Measurements from ENCODE around the gene ACAA2. TPM values are rescaled to one million over a fixed set of nuclear protein-coding genes. Genes with fewer than 3 reads are reported as not detected.
"Not testable (repeated sequence)": the region's sequence is repeated elsewhere in the genome, so short reads cannot be mapped to it uniquely, and the experiment has no call there.

The ACAA2 gene
- total RNA-seq, 1 experiment from 2014 or later: 33.7 TPM

DNA sequence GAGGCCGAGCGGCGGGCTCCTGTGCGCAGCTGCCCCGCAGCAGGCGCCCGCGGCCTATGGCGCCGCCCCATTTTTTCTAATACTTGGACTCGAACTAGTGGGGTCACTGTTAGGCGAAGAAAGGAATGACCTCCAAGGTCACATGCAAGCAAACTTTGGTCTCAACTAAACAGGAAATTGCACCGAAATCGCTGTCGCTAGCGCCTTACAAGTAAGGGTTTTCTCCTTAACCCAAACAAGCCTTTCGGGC lies 339 bp downstream of the ACAA2 start:
- Histone ChIP-seq H3K9me3 (ENCODE audit: insufficient read depth, low read depth) (no peaks in the 10 kb centered on the region), H3K79me2 (ENCODE audit: low read depth) (peaks cover 17% of the 10 kb centered on the region; the same call in 1 of the 2 replicates), H3K4me3 (peak overlapping the region; percentile 77), H3F3A (ENCODE audit: insufficient read depth, low read depth) (peaks cover 5% of the 10 kb centered on the region; the same call in 1 of the 2 replicates), H2AFZ (peak overlapping the region; percentile 97), H3K27me3 (ENCODE audit: insufficient read depth, low read depth) (no peaks in the 10 kb centered on the region), H3K4me2 (peak overlapping the region; percentile 94), H4K20me1 (ENCODE audit: insufficient read depth) (no peaks in the 10 kb centered on the region), H3K36me3 (ENCODE audit: low read depth) (no peaks in the 10 kb centered on the region), H3K4me1 (replicated peaks; ENCODE audit: insufficient read depth) (peaks cover 23% of the 10 kb centered on the region), H3K9me2 (ENCODE audit: insufficient read depth) (no peaks in the 10 kb centered on the region), H3K27ac (peak overlapping the region; percentile 72)
- TSS peak; percentile 76 for BruUV-seq (replicated peaks)
- ChIA-PET POLR2A (ENCODE audit: unreplicated experiment) (interaction anchor here (0.7 kb wide), 1 partner anchor 316 kb away, joined by 4 read pairs; no protein-coding TSS in a partner anchor), CTCF (no interaction called here)
- TF ChIP-seq, protein P1, sequence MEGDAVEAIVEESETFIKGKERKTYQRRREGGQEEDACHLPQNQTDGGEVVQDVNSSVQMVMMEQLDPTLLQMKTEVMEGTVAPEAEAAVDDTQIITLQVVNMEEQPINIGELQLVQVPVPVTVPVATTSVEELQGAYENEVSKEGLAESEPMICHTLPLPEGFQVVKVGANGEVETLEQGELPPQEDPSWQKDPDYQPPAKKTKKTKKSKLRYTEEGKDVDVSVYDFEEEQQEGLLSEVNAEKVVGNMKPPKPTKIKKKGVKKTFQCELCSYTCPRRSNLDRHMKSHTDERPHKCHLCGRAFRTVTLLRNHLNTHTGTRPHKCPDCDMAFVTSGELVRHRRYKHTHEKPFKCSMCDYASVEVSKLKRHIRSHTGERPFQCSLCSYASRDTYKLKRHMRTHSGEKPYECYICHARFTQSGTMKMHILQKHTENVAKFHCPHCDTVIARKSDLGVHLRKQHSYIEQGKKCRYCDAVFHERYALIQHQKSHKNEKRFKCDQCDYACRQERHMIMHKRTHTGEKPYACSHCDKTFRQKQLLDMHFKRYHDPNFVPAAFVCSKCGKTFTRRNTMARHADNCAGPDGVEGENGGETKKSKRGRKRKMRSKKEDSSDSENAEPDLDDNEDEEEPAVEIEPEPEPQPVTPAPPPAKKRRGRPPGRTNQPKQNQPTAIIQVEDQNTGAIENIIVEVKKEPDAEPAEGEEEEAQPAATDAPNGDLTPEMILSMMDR (conservative IDR thresholded peaks at IDR 0.05): no peak
- no peak for TF ChIP-seq EZH2 (IDR thresholded peaks at IDR 0.05; ENCODE audit: low read depth)
- DNase-seq: peak in 1 of 2 experiments; percentile 9
- intact Hi-C loops (cut with micrococcal nuclease; ENCODE audit: unreplicated experiment): loop anchor here (5.0 kb wide), 1 partner anchor 34 kb away; no protein-coding TSS in a partner anchor

GRCh38 chr18:49812286-49813068 lies 856 bp downstream of the ACAA2 start:
- H3K79me2 ChIP-seq (ENCODE audit: low read depth): peaks cover 17% of the 10 kb centered on the region; the same call in 1 of the 2 replicates
- H3K36me3 ChIP-seq (ENCODE audit: low read depth): no peaks in the 10 kb centered on the region
- H3K27me3 ChIP-seq (ENCODE audit: insufficient read depth, low read depth): no peaks in the 10 kb centered on the region
- H3F3A ChIP-seq (ENCODE audit: insufficient read depth, low read depth): peaks cover 5% of the 10 kb centered on the region; the same call in 1 of the 2 replicates
- ChIA-PET CTCF (no interaction called here), POLR2A (ENCODE audit: unreplicated experiment) (interaction anchor here (0.7 kb wide), 1 partner anchor 315 kb away, joined by 4 read pairs; no protein-coding TSS in a partner anchor)
- H3K27ac ChIP-seq: peak overlapping the region; percentile 72
- intact Hi-C loops (cut with micrococcal nuclease; ENCODE audit: unreplicated experiment): loop anchor here (5.0 kb wide), 1 partner anchor 35 kb away; no protein-coding TSS in a partner anchor
- peak overlapping the region; percentile 94 for H3K4me2 ChIP-seq
- peak overlapping the region; percentile 97 for H2AFZ ChIP-seq
- no peaks in the 10 kb centered on the region for H4K20me1 ChIP-seq (ENCODE audit: insufficient read depth)
- TF ChIP-seq, protein P1 (conservative IDR thresholded peaks at IDR 0.05): no peak
- no peak for TF ChIP-seq EZH2 (IDR thresholded peaks at IDR 0.05; ENCODE audit: low read depth)
- BruUV-seq (replicated peaks): no TSS peak
- DNase-seq: no peak
- H3K9me2 ChIP-seq (ENCODE audit: insufficient read depth): no peaks in the 10 kb centered on the region
- peak overlapping the region; percentile 77 for H3K4me3 ChIP-seq
- H3K9me3 ChIP-seq (ENCODE audit: insufficient read depth, low read depth): no peaks in the 10 kb centered on the region
- H3K4me1 ChIP-seq (replicated peaks; ENCODE audit: insufficient read depth): peaks cover 23% of the 10 kb centered on the region

- H3K27ac ChIP-seq: no peak overlapping the region
- H4K20me1 ChIP-seq (ENCODE audit: insufficient read depth): no peaks in the 10 kb centered on the region
- peaks cover 5% of the 10 kb centered on the region; the same call in 1 of the 2 replicates for H3F3A ChIP-seq (ENCODE audit: insufficient read depth, low read depth)
- no peaks in the 10 kb centered on the region for H3K9me3 ChIP-seq (ENCODE audit: insufficient read depth, low read depth)
- no peaks in the 10 kb centered on the region for H3K27me3 ChIP-seq (ENCODE audit: insufficient read depth, low read depth)
- DNase-seq: no peak
- no peak overlapping the region for H2AFZ ChIP-seq
- ChIA-PET POLR2A (ENCODE audit: unreplicated experiment) (interaction anchor here (0.6 kb wide), 1 partner anchor 28 kb away, joined by 8 read pairs; no protein-coding TSS in a partner anchor), CTCF (interaction anchor here (0.6 kb wide), 2 partner anchors 48 to 379 kb away, joined by 3 to 8 read pairs; no protein-coding TSS in a partner anchor)
- H3K79me2 ChIP-seq (ENCODE audit: low read depth): peaks cover 19% of the 10 kb centered on the region; the same call in 1 of the 2 replicates
- H3K4me1 ChIP-seq (replicated peaks; ENCODE audit: insufficient read depth): peaks cover 23% of the 10 kb centered on the region
- H3K36me3 ChIP-seq (ENCODE audit: low read depth): no peaks in the 10 kb centered on the region
- no peak for TF ChIP-seq EZH2 (IDR thresholded peaks at IDR 0.05; ENCODE audit: low read depth)
- TF ChIP-seq, protein P1 (conservative IDR thresholded peaks at IDR 0.05): no peak
- intact Hi-C loops (cut with micrococcal nuclease; ENCODE audit: unreplicated experiment): loop anchor here (5.0 kb wide), 1 partner anchor 36 kb away; no protein-coding TSS in a partner anchor
- peak overlapping the region; percentile 94 for H3K4me2 ChIP-seq
- BruUV-seq (replicated peaks): no TSS peak
- H3K4me3 ChIP-seq: 0 out of 2 replicates have a peak overlapping the region, but pooled peaks have one; percentile 77
- no peaks in the 10 kb centered on the region for H3K9me2 ChIP-seq (ENCODE audit: insufficient read depth)
Observed at GRCh38 chr18:49811151-49811938, 2.0 kb downstream of the ACAA2 start.

GRCh38 chr18:49808553-49809191 lies 4.7 kb downstream of the ACAA2 start:
- CTCF ChIA-PET; H2AFZ ChIP-seq; POLR2A ChIA-PET (ENCODE audit: unreplicated experiment); intact Hi-C loops (cut with micrococcal nuclease; ENCODE audit: unreplicated experiment); H4K20me1 ChIP-seq (ENCODE audit: insufficient read depth); H3K36me3 ChIP-seq (ENCODE audit: low read depth); H3K27ac ChIP-seq; H3K9me2 ChIP-seq (ENCODE audit: insufficient read depth); H3F3A ChIP-seq (ENCODE audit: insufficient read depth, low read depth); H3K9me3 ChIP-seq (ENCODE audit: insufficient read depth, low read depth); H3K27me3 ChIP-seq (ENCODE audit: insufficient read depth, low read depth); DNase-seq; H3K4me3 ChIP-seq; H3K4me2 ChIP-seq; BruUV-seq (replicated peaks): not testable (repeated sequence)
- Histone ChIP-seq H3K4me1 (replicated peaks; ENCODE audit: insufficient read depth) (peaks cover 19% of the 10 kb centered on the region), H3K79me2 (ENCODE audit: low read depth) (peaks cover 27% of the 10 kb centered on the region; the same call in 1 of the 2 replicates)

All from PC-9 (cell line).